A549 (cell line): ENCODE results near the gene INHBC. TPM values are rescaled to one million over a fixed set of nuclear protein-coding genes. Genes with fewer than 3 reads are reported as not detected.

ENCODE experiments used
- ATAC-seq, 2 experiments: fragments of 200-7000 bp in 1 of 2; fragments of >200 bp in 1 of 2; cut with Nextera tagmentation in 1 of 2; cut with Tn5 transposase in 1 of 2; 3 replicates each; pipeline versions ENCODE4 v1.8.0 to v1.9.1; 2018 to 2020; ENCODE audit warnings: mild to moderate bottlenecking in 1 of 2, moderate library complexity in 1 of 2
- CTCF ChIA-PET: fragments of 300-600 bp; sonication (Branson Sonifier 250); formaldehyde crosslinking; extraction: SDS; loops from one replicate; lab custom pipeline; 2021; ENCODE audit warnings: antibody characterized with exemption, inconsistent platforms; lab: Yijun Ruan, JAX
- POLR2A ChIA-PET: fragments of 350-600 bp; formaldehyde crosslinking; extraction: SDS; loops from one replicate; lab custom pipeline; 2021; ENCODE audit warnings: antibody characterized with exemption, inconsistent platforms; lab: Yijun Ruan, JAX
- DNase-seq, 2 experiments: peaks; one replicate each; pipeline versions ENCODE4 v3.0.0 to v3.0.0-alpha.2; 2011 to 2016; ENCODE audit warnings: low read depth in 1 of 2, low spot score in 1 of 2
- FAIRE-seq: peaks from 2 replicates; lab custom pipeline; 2011; peaks lifted over from hg19 to GRCh38; lab: Jason Lieb, UNC
- H3K27ac ChIP-seq, 2 experiments: fragments of >200 bp; sonication (Bioruptor Twin); formaldehyde crosslinking; 3 replicates each; pipeline ENCODE4 v1.5.1; 2016 to 2017
- H3K4me1 ChIP-seq: fragments of >200 bp; sonication (Bioruptor Twin); formaldehyde crosslinking; 3 replicates; pipeline ENCODE4 v1.6.1; 2016
- H3K4me2 ChIP-seq: fragments of >200 bp; sonication (Bioruptor Twin); formaldehyde crosslinking; 3 replicates; pipeline ENCODE4 v1.6.1; 2016
- H3K4me3 ChIP-seq: fragments of >200 bp; sonication (Bioruptor Twin); formaldehyde crosslinking; 3 replicates; pipeline ENCODE4 v1.5.1; 2016
- H3K9me3 ChIP-seq: fragments of >200 bp; sonication (Bioruptor Twin); formaldehyde crosslinking; 3 replicates; pipeline ENCODE4 v1.6.1; 2016
- CBX2 ChIP-seq: fragments of 200-600 bp; sonication (generic); IDR thresholded peaks from 2 replicates; pipeline ENCODE4 v1.6.1; 2016; ENCODE audit warnings: low read depth, mild to moderate bottlenecking, borderline replicate concordance
- GATA3 ChIP-seq: IDR thresholded peaks from 2 replicates; pipeline ENCODE4 v1.6.1; 2012; ENCODE audit warnings: borderline replicate concordance
- HDAC2 ChIP-seq: fragments of 200-600 bp; sonication (generic); IDR thresholded peaks from 2 replicates; pipeline ENCODE4 v1.6.1; 2016
- KDM1A ChIP-seq: fragments of 200-600 bp; sonication (generic); IDR thresholded peaks from 2 replicates; pipeline ENCODE4 v1.6.1; 2016; ENCODE audit warnings: low read depth, mild to moderate bottlenecking
- MYC ChIP-seq: IDR thresholded peaks from 2 replicates; pipeline ENCODE4 v1.6.1; 2012; ENCODE audit warnings: mild to moderate bottlenecking, inconsistent platforms, low read length, improper control_type of control experiment, borderline replicate concordance
- NFE2L2 ChIP-seq: fragments of 150-350 bp; conservative IDR thresholded peaks from 2 replicates; pipeline ENCODE4 v1.6.1; 2014; ENCODE audit warnings: low read length
- NPAS2 ChIP-seq: fragments of 250-450 bp; sonication (Bioruptor Pico); IDR thresholded peaks from 2 replicates; pipeline ENCODE4 v1.8.0; 2022; ENCODE audit warnings: mild to moderate bottlenecking, moderate library complexity, borderline replicate concordance
- PHF8 ChIP-seq: fragments of 200-600 bp; sonication (generic); IDR thresholded peaks from 2 replicates; pipeline ENCODE4 v1.6.1; 2016; ENCODE audit warnings: low read depth, mild to moderate bottlenecking, antibody characterized with exemption, moderate library complexity, borderline replicate concordance
- POLR2A ChIP-seq: IDR thresholded peaks from 2 replicates; pipeline ENCODE4 v1.6.1; 2012; ENCODE audit warnings: mild to moderate bottlenecking, low read length
- RAD21 ChIP-seq, 2 experiments: fragments of >200 bp in 1 of 2; sonication (Bioruptor Twin) in 1 of 2; formaldehyde crosslinking in 1 of 2; IDR thresholded peaks in 1 of 2; conservative IDR thresholded peaks in 1 of 2; 2 replicates in 1 of 2; 3 replicates in 1 of 2; pipeline ENCODE4 v1.6.1; 2012 to 2018; ENCODE audit warnings: inconsistent platforms in 1 of 2
- RARB ChIP-seq: fragments of 250-450 bp; sonication (Bioruptor Pico); IDR thresholded peaks from 2 replicates; pipeline ENCODE4 v1.8.0; 2021; ENCODE audit warnings: mild to moderate bottlenecking, moderate library complexity
- RFX5 ChIP-seq: fragments of 450-650 bp; IDR thresholded peaks from 2 replicates; pipeline ENCODE4 v1.7.1; 2014; ENCODE audit warnings: antibody characterized with exemption, mild to moderate bottlenecking, moderate library complexity
- TFCP2L1 ChIP-seq: fragments of 250-450 bp; sonication (Bioruptor Pico); IDR thresholded peaks from 2 replicates; pipeline ENCODE4 v1.5.0; 2021; ENCODE audit warnings: mild to moderate bottlenecking
- WGBS: methylation state at CpG from one replicate; pipeline ENCODE4 v1.1.6; 2017; ENCODE audit errors: missing lambda C conversion rate; 5-methylcytosine and 5-hydroxymethylcytosine counted together
- polyA plus RNA-seq, 4 experiments: library from polyadenylated mRNA; depleted of rRNA in 3 of 4; stranded (reverse); fragments of >200 nt; fragmentation: RNase III in 1 of 4; extraction: RNeasy Plus Mini Kit Qiagen cat#74134 plus additional on column Dnase treatment in 1 of 4; gene quantifications; 2 replicates in 3 of 4; 3 replicates in 1 of 4; pipeline ENCODE4 v1.2.3, GENCODE V29; 2011 to 2017
- small RNA-seq, 6 experiments: library from RNA; depleted of rRNA; stranded (forward); fragments of <200 nt; gene quantifications; one replicate each; pipeline ENCODE3, GENCODE V24; 2012
- TF ChIP-seq, protein P1 (sequence below): IDR thresholded peaks from 2 replicates; pipeline ENCODE4 v1.6.1; 2012
- TF ChIP-seq, protein P2 (sequence below): fragments of >200 bp; sonication (Bioruptor Twin); formaldehyde crosslinking; IDR thresholded peaks from 3 replicates; pipeline ENCODE4 v1.5.1; 2016

Gene INHBC
- polyA plus RNA-seq, 2 of the 4 experiments (the other 2 are of a cell fraction), result 0.08 TPM; not detected in 1

DNA sequence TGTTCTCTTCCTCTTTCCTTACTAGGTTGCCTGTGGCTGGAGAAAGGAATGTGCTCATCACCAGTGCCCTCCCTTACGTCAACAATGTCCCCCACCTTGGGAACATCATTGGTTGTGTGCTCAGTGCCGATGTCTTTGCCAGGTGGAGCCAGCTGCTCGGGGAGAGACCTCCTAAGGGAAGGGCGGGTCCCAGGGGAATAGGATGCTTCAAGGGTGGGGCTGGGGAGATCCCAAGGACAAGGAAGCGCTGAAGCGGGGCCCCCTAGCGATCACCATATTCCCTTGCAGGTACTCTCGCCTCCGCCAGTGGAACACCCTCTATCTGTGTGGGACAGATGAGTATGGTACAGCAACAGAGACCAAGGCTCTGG, 63.5 kb downstream of the INHBC start (continued):
- TF ChIP-seq RARB (CRISPR knock-in tag) (no peak), HDAC2 (no peak)

DNA sequence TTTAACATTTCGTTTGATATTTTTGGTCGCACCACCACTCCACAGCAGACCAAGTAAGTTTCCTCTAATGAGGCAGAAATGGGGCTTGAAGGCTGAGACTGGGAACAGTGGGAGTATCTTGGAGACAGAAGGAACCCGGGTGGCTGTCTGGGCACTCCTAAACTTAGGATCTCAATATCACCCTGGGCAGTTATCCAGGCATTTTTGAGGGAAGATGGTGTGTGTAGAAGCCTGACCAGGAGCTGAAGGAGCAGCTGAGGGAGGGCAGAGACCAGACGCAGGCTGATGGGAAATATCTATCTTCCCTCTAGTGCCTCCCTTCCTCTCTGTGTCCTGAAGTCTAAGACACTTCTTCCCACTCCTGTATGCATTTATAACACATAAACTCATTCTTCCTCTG, 64.0 kb downstream of the INHBC start:
- no peak for DNase-seq
- Histone ChIP-seq H3K9me3 (no peaks in the 10 kb centered on the region), H3K4me1 (no peaks in the 10 kb centered on the region), H3K27ac (no peak overlapping the region), H3K4me2 (no peak overlapping the region), H3K4me3 (no peak overlapping the region)
- 91% methylated on average over 4 of the region's 4 CpGs for WGBS
- no peak for TF ChIP-seq GATA3
- no peak for TF ChIP-seq POLR2A
- no peak for TF ChIP-seq NFE2L2
- TF ChIP-seq KDM1A, result no peak
- TF ChIP-seq NPAS2 (CRISPR knock-in tag), result no peak
- no peak for TF ChIP-seq TFCP2L1
- TF ChIP-seq PHF8, result no peak
- POLR2A ChIA-PET, result no interaction called here
- ATAC-seq, result no peak
- FAIRE-seq, result no peak
- CTCF ChIA-PET, result no interaction called here

DNA sequence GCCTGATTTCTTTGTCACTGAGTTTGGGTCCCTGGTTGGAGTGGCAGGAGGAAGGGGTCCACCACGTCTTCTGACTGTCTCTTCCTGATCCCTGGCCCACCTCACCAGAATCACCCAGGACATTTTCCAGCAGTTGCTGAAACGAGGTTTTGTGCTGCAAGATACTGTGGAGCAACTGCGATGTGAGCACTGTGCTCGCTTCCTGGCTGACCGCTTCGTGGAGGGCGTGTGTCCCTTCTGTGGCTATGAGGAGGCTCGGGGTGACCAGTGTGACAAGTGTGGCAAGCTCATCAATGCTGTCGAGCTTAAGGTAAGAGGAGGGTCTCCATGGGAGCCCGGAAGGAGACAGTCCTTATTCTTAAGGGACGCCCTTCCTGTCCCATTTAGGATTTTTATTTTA, 65.6 kb downstream of the INHBC start:
- Histone ChIP-seq H3K4me3 (no peak overlapping the region), H3K27ac (no peak overlapping the region), H3K4me1 (no peaks in the 10 kb centered on the region), H3K9me3 (no peaks in the 10 kb centered on the region), H3K4me2 (no peak overlapping the region)
- ATAC-seq, result no peak
- DNase-seq, result no peak
- TF ChIP-seq RAD21 (conservative IDR thresholded peaks at IDR 0.05 in 1 of 2, IDR thresholded peaks at IDR 0.05 in 1 of 2), result no peak
- no peak for TF ChIP-seq GATA3
- TF ChIP-seq MYC, result no peak
- no peak for TF ChIP-seq RFX5
- TF ChIP-seq, protein P1, sequence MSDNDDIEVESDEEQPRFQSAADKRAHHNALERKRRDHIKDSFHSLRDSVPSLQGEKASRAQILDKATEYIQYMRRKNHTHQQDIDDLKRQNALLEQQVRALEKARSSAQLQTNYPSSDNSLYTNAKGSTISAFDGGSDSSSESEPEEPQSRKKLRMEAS, result no peak
- TF ChIP-seq CBX2, result no peak
- TF ChIP-seq, protein P2, sequence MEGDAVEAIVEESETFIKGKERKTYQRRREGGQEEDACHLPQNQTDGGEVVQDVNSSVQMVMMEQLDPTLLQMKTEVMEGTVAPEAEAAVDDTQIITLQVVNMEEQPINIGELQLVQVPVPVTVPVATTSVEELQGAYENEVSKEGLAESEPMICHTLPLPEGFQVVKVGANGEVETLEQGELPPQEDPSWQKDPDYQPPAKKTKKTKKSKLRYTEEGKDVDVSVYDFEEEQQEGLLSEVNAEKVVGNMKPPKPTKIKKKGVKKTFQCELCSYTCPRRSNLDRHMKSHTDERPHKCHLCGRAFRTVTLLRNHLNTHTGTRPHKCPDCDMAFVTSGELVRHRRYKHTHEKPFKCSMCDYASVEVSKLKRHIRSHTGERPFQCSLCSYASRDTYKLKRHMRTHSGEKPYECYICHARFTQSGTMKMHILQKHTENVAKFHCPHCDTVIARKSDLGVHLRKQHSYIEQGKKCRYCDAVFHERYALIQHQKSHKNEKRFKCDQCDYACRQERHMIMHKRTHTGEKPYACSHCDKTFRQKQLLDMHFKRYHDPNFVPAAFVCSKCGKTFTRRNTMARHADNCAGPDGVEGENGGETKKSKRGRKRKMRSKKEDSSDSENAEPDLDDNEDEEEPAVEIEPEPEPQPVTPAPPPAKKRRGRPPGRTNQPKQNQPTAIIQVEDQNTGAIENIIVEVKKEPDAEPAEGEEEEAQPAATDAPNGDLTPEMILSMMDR, result no peak
- FAIRE-seq, result no peak
- WGBS, result 95% methylated on average over 11 of the region's 11 CpGs
- ChIA-PET POLR2A (interaction anchor here (0.9 kb wide), 1 partner anchor 15 kb away, joined by 3 read pairs; no protein-coding TSS in a partner anchor), CTCF (interaction anchor here (1.0 to 1.4 kb wide), 3 partner anchors 11 to 37 kb away, joined by 3 to 5 read pairs (median 3); no protein-coding TSS in a partner anchor)

Small RNA genes lying within 50 kb of the gene (small RNA-seq; reads per million reads assigned to genes)
- gene RNU6-879P, result 0 reads per million in 6 experiments

Other genes starting within 250 kb of the INHBC start
- 0.52 and 0.69 TPM in 2 replicates for gene NXPH4, start 218.0 kb upstream of the INHBC start, polyA plus RNA-seq (2011; rRNA removed)
- 3.3 to 4.5 TPM (median 3.5 TPM) in 3 replicates for gene NXPH4, start 218.0 kb upstream of the INHBC start, polyA plus RNA-seq (2017; fragmentation: RNase III; extraction: RNeasy Plus Mini Kit Qiagen cat#74134 plus additional on column Dnase treatment)
- 110 and 113 TPM in 2 replicates for gene SHMT2, start 205.1 kb upstream of the INHBC start, polyA plus RNA-seq (2011; rRNA removed)
- gene SHMT2, start 205.1 kb upstream of the INHBC start, polyA plus RNA-seq (2017; fragmentation: RNase III; extraction: RNeasy Plus Mini Kit Qiagen cat#74134 plus additional on column Dnase treatment), result 150 to 166 TPM (median 156 TPM) in 3 replicates
- 0.40 and 0.62 TPM in 2 replicates for gene STAC3, start 183.6 kb upstream of the INHBC start, polyA plus RNA-seq (2011; rRNA removed)
- 0.43 to 0.59 TPM (median 0.54 TPM) in 3 replicates for gene STAC3, start 183.6 kb upstream of the INHBC start, polyA plus RNA-seq (2017; fragmentation: RNase III; extraction: RNeasy Plus Mini Kit Qiagen cat#74134 plus additional on column Dnase treatment)
- gene R3HDM2, start 3.7 kb upstream of the INHBC start, polyA plus RNA-seq (2011; rRNA removed), result 28.8 and 30.6 TPM in 2 replicates
- gene R3HDM2, start 3.7 kb upstream of the INHBC start, polyA plus RNA-seq (2017; fragmentation: RNase III; extraction: RNeasy Plus Mini Kit Qiagen cat#74134 plus additional on column Dnase treatment), result 14.0 to 14.7 TPM (median 14.4 TPM) in 3 replicates
- gene INHBE, start 20.5 kb downstream of the INHBC start, polyA plus RNA-seq (2011; rRNA removed), result 2.4 and 2.9 TPM in 2 replicates
- 0.50 to 0.74 TPM (median 0.67 TPM) in 3 replicates for gene INHBE, start 20.5 kb downstream of the INHBC start, polyA plus RNA-seq (2017; fragmentation: RNase III; extraction: RNeasy Plus Mini Kit Qiagen cat#74134 plus additional on column Dnase treatment)
- 27.3 and 30.0 TPM in 2 replicates for gene GLI1, start 25.0 kb downstream of the INHBC start, polyA plus RNA-seq (2011; rRNA removed)
- 13.0 to 13.5 TPM (median 13.1 TPM) in 3 replicates for gene GLI1, start 25.0 kb downstream of the INHBC start, polyA plus RNA-seq (2017; fragmentation: RNase III; extraction: RNeasy Plus Mini Kit Qiagen cat#74134 plus additional on column Dnase treatment)
- gene ARHGAP9, start 45.1 kb downstream of the INHBC start, polyA plus RNA-seq (2011; rRNA removed), result 0.25 and 0.50 TPM in 2 replicates
- 0.20 to 0.29 TPM in 2 of 3 replicates, not detected in the other for gene ARHGAP9, start 45.1 kb downstream of the INHBC start, polyA plus RNA-seq (2017; fragmentation: RNase III; extraction: RNeasy Plus Mini Kit Qiagen cat#74134 plus additional on column Dnase treatment)
- 372 and 406 TPM in 2 replicates for gene MARS1, start 53.3 kb downstream of the INHBC start, polyA plus RNA-seq (2011; rRNA removed)
- gene MARS1, start 53.3 kb downstream of the INHBC start, polyA plus RNA-seq (2017; fragmentation: RNase III; extraction: RNeasy Plus Mini Kit Qiagen cat#74134 plus additional on column Dnase treatment), result 209 to 230 TPM (median 227 TPM) in 3 replicates
- gene DDIT3, start 85.7 kb downstream of the INHBC start, polyA plus RNA-seq (2011; rRNA removed), result 73.1 and 93.0 TPM in 2 replicates
- 11.5 to 16.0 TPM (median 13.5 TPM) in 3 replicates for gene DDIT3, start 85.7 kb downstream of the INHBC start, polyA plus RNA-seq (2017; fragmentation: RNase III; extraction: RNeasy Plus Mini Kit Qiagen cat#74134 plus additional on column Dnase treatment)
- gene MBD6, start 88.0 kb downstream of the INHBC start, polyA plus RNA-seq (2011; rRNA removed), result 4.6 and 7.3 TPM in 2 replicates
- 18.7 to 25.3 TPM (median 24.2 TPM) in 3 replicates for gene MBD6, start 88.0 kb downstream of the INHBC start, polyA plus RNA-seq (2017; fragmentation: RNase III; extraction: RNeasy Plus Mini Kit Qiagen cat#74134 plus additional on column Dnase treatment)
- 140 and 169 TPM in 2 replicates for gene DCTN2, start 112.4 kb downstream of the INHBC start, polyA plus RNA-seq (2011; rRNA removed)
- 203 to 211 TPM (median 211 TPM) in 3 replicates for gene DCTN2, start 112.4 kb downstream of the INHBC start, polyA plus RNA-seq (2017; fragmentation: RNase III; extraction: RNeasy Plus Mini Kit Qiagen cat#74134 plus additional on column Dnase treatment)
- 0.89 and 0.90 TPM in 2 replicates for gene KIF5A, start 115.3 kb downstream of the INHBC start, polyA plus RNA-seq (2011; rRNA removed)
- 0.45 to 0.61 TPM (median 0.55 TPM) in 3 replicates for gene KIF5A, start 115.3 kb downstream of the INHBC start, polyA plus RNA-seq (2017; fragmentation: RNase III; extraction: RNeasy Plus Mini Kit Qiagen cat#74134 plus additional on column Dnase treatment)
- gene PIP4K2C, start 156.4 kb downstream of the INHBC start, polyA plus RNA-seq (2011; rRNA removed), result 60.9 and 62.9 TPM in 2 replicates
- 30.5 to 35.7 TPM (median 35.3 TPM) in 3 replicates for gene PIP4K2C, start 156.4 kb downstream of the INHBC start, polyA plus RNA-seq (2017; fragmentation: RNase III; extraction: RNeasy Plus Mini Kit Qiagen cat#74134 plus additional on column Dnase treatment)
- 21.7 and 29.6 TPM in 2 replicates for gene DTX3, start 170.0 kb downstream of the INHBC start, polyA plus RNA-seq (2011; rRNA removed)
- gene DTX3, start 170.0 kb downstream of the INHBC start, polyA plus RNA-seq (2017; fragmentation: RNase III; extraction: RNeasy Plus Mini Kit Qiagen cat#74134 plus additional on column Dnase treatment), result 18.1 to 26.2 TPM (median 24.7 TPM) in 3 replicates
- gene ARHGEF25, start 176.7 kb downstream of the INHBC start, polyA plus RNA-seq (2011; rRNA removed), result 9.3 and 9.9 TPM in 2 replicates
- 8.0 to 13.8 TPM (median 11.9 TPM) in 3 replicates for gene ARHGEF25, start 176.7 kb downstream of the INHBC start, polyA plus RNA-seq (2017; fragmentation: RNase III; extraction: RNeasy Plus Mini Kit Qiagen cat#74134 plus additional on column Dnase treatment)
- gene B4GALNT1, start 198.4 kb downstream of the INHBC start, polyA plus RNA-seq (2011; rRNA removed), result 25.7 and 27.0 TPM in 2 replicates
- 33.2 to 35.1 TPM (median 33.4 TPM) in 3 replicates for gene B4GALNT1, start 198.4 kb downstream of the INHBC start, polyA plus RNA-seq (2017; fragmentation: RNase III; extraction: RNeasy Plus Mini Kit Qiagen cat#74134 plus additional on column Dnase treatment)